GM12878 (cell line): ENCODE data around the gene DNAJC27. TPM values are rescaled to one million over a fixed set of nuclear protein-coding genes. Genes with fewer than 3 reads are reported as not detected.

Source experiments
- ATAC-seq: fragments of 200-7000 bp; cut with Tn5 transposase; 3 replicates; pipeline ENCODE4 v1.9.1; 2020; ENCODE audit warnings: mild to moderate bottlenecking, moderate library complexity
- BruUV-seq: library from RNA; stranded (reverse); fragments of 400-500 nt; replicated peaks from 2 replicates; lab custom pipeline; 2021; lab: Mats Ljungman, UMichigan
- CTCF ChIA-PET: fragments of 300-600 bp; sonication (Branson Sonifier 250); formaldehyde crosslinking; extraction: SDS; loops from one replicate; lab custom pipeline; 2021; ENCODE audit warnings: inconsistent platforms; lab: Yijun Ruan, JAX
- POLR2A ChIA-PET: fragments of 350-600 bp; formaldehyde crosslinking; extraction: SDS; loops from one replicate; lab custom pipeline; 2021; ENCODE audit warnings: inconsistent platforms; lab: Charles Lee
- RAD21 ChIA-PET: fragments of 300-600 bp; sonication (Branson Sonifier 250); formaldehyde crosslinking; loops from one replicate; lab custom pipeline; 2023; ENCODE audit warnings: antibody characterized with exemption; ENCODE audit not compliant: unreplicated experiment; lab: Charles Lee
- SMC1A ChIA-PET: fragments of 300-600 bp; sonication (Branson Sonifier 250); formaldehyde crosslinking; loops from one replicate; lab custom pipeline; 2023; ENCODE audit not compliant: unreplicated experiment, uncharacterized antibody; lab: Charles Lee
- DNase-seq: peaks from one replicate; pipeline ENCODE4 v3.0.0-alpha.2; 2011; ENCODE audit warnings: low read depth, low spot score
- FAIRE-seq: peaks from 3 replicates; lab custom pipeline; 2011; peaks lifted over from hg19 to GRCh38; lab: Jason Lieb, UNC
- H2AFZ ChIP-seq: 2 replicates; pipeline ENCODE4 v1.6.0; 2011; ENCODE audit warnings: low read depth, low read length, control low read depth; ENCODE audit not compliant: control insufficient read depth
- H3K27ac ChIP-seq: 2 replicates; pipeline ENCODE4 v1.5.1; 2011; ENCODE audit warnings: control low read depth; ENCODE audit not compliant: control insufficient read depth, insufficient read depth
- H3K27me3 ChIP-seq, 2 experiments: replicated peaks in 1 of 2; 2 replicates each; pipeline versions ENCODE4 v1.6.0 to v1.6.1; 2011; ENCODE audit warnings: low read length in 1 of 2; ENCODE audit not compliant: control insufficient read depth in 2 of 2, insufficient read depth in 2 of 2
- H3K36me3 ChIP-seq, 2 experiments: 2 replicates each; pipeline ENCODE4 v1.5.1; 2011; ENCODE audit warnings: low read length in 1 of 2; ENCODE audit not compliant: control insufficient read depth in 2 of 2, insufficient read depth in 2 of 2
- H3K4me1 ChIP-seq: 2 replicates; pipeline ENCODE4 v1.6.1; 2011; ENCODE audit warnings: mild to moderate bottlenecking, low read length, moderate library complexity, mixed read lengths; ENCODE audit not compliant: control insufficient read depth, insufficient read depth
- H3K4me2 ChIP-seq: 2 replicates; pipeline ENCODE4 v1.6.0; 2011; ENCODE audit warnings: control low read depth; ENCODE audit not compliant: control insufficient read depth, insufficient read depth
- H3K4me3 ChIP-seq: fragments of 200-600 bp; sonication (generic); 2 replicates; pipeline ENCODE4 v1.5.1; 2016
- H3K79me2 ChIP-seq: 2 replicates; pipeline ENCODE4 v1.6.0; 2011; ENCODE audit warnings: low read length; ENCODE audit not compliant: control insufficient read depth, insufficient read depth
- H3K9ac ChIP-seq: 2 replicates; pipeline ENCODE4 v1.8.0; 2011; ENCODE audit warnings: low read length, control low read depth, mixed read lengths; ENCODE audit not compliant: control insufficient read depth, insufficient read depth
- H3K9me3 ChIP-seq: replicated peaks from 3 replicates; pipeline ENCODE4 v1.5.1; 2011; ENCODE audit warnings: mild to moderate bottlenecking, low read length; ENCODE audit not compliant: control insufficient read depth, insufficient read depth
- H4K20me1 ChIP-seq: 2 replicates; pipeline ENCODE4 v1.6.0; 2011; ENCODE audit not compliant: control insufficient read depth, insufficient read depth
- BCL11A ChIP-seq: IDR thresholded peaks from 2 replicates; pipeline ENCODE4 v1.6.1; 2011; ENCODE audit warnings: low read depth, low read length
- HCFC1 ChIP-seq: fragments of 150-350 bp; IDR thresholded peaks from 2 replicates; pipeline ENCODE4 v1.6.1; 2014; ENCODE audit warnings: low read length
- HSF1 ChIP-seq: fragments of 150-350 bp; IDR thresholded peaks from 2 replicates; pipeline ENCODE4 v1.6.1; 2014; ENCODE audit warnings: mild to moderate bottlenecking, low read depth, low read length
- MTA3 ChIP-seq: IDR thresholded peaks from 2 replicates; pipeline ENCODE4 v1.6.1; 2012; ENCODE audit warnings: low read length, inconsistent platforms, borderline replicate concordance
- NBN ChIP-seq: fragments of 450-650 bp; IDR thresholded peaks from 2 replicates; pipeline ENCODE4 v1.6.1; 2016
- NFXL1 ChIP-seq: fragments of 450-650 bp; IDR thresholded peaks from 2 replicates; pipeline ENCODE4 v1.6.1; 2017; ENCODE audit warnings: antibody characterized with exemption, mild to moderate bottlenecking, borderline replicate concordance
- NFYA ChIP-seq: IDR thresholded peaks from 2 replicates; pipeline ENCODE4 v1.6.1; 2011; ENCODE audit warnings: low read depth, mild to moderate bottlenecking, low read length, improper control_type of control experiment, borderline replicate concordance
- SREBF2 ChIP-seq: IDR thresholded peaks from 2 replicates; pipeline ENCODE4 v1.6.1; 2012; ENCODE audit warnings: mild to moderate bottlenecking, low read length
- ZNF217 ChIP-seq: fragments of 450-650 bp; IDR thresholded peaks from 2 replicates; pipeline ENCODE4 v1.6.1; 2017; ENCODE audit warnings: antibody characterized with exemption, mild to moderate bottlenecking
- ZNF622 ChIP-seq: fragments of 450-650 bp; IDR thresholded peaks from 2 replicates; pipeline ENCODE4 v1.6.1; 2017; ENCODE audit warnings: mild to moderate bottlenecking, inconsistent platforms
- in situ Hi-C: fragments of 300-500 bp; cut with MboI; formaldehyde crosslinking; loops from 9 replicates; pipeline ENCODE4 v1.14.3; 2018; ENCODE audit warnings: mixed read lengths
- intact Hi-C: fragments of 100-400 bp; cut with micrococcal nuclease; formaldehyde crosslinking; loops from one replicate; pipeline ENCODE4 v1.14.2; 2022; ENCODE audit not compliant: unreplicated experiment
- polyA plus RNA-seq, 11 experiments: library from polyadenylated mRNA; depleted of rRNA in 4 of 11; unstranded in 6 of 11; stranded (reverse) in 5 of 11; fragments of >200 nt; fragmentation: Nextera tagmentation in 4 of 11; fragmentation: Illumina TruSeq in 1 of 11; extraction: Ambion mirVana in 4 of 11; extraction: Trizol in 1 of 11; gene quantifications; 1 replicate in 1 of 11; 2 replicates in 10 of 11; pipeline versions ENCODE4 v1.2.1 to v1.2.3, GENCODE V29; 2011 to 2016; ENCODE audit warnings: inconsistent platforms in 2 of 11, missing spikeins in 2 of 11, low read depth in 1 of 11
- total RNA-seq, 4 experiments: library from RNA; depleted of rRNA in 3 of 4; stranded (reverse); fragments of >200 nt in 3 of 4; fragmentation: Illumina TruSeq in 1 of 4; extraction: Trizol in 1 of 4; gene quantifications; 2 replicates each; pipeline versions ENCODE4 v1.2.1 to v1.2.3, GENCODE V29; 2013 to 2021
- TF ChIP-seq, protein P1 (sequence below): fragments of 450-650 bp; IDR thresholded peaks from 2 replicates; pipeline ENCODE4 v1.6.1; 2017; ENCODE audit warnings: mild to moderate bottlenecking, low read depth, inconsistent platforms; ENCODE audit not compliant: poor library complexity, severe bottlenecking

Gene DNAJC27
- total and polyA plus RNA-seq, 10 of the 15 experiments (the other 5 are each of a cell fraction or from before 2014, with no cell fraction given): 0.95 to 9.6 (median 3.7) TPM

GRCh38 chr2:24928036-24928435 is 43.7 kb downstream of the DNAJC27 start:
- no peaks in the 10 kb centered on the region for H4K20me1 ChIP-seq
- no peak overlapping the region for H3K4me3 ChIP-seq
- in situ Hi-C loops (no loop called here), intact Hi-C loops (no loop called here)
- H3K27me3 ChIP-seq: no peaks in the 10 kb centered on the region
- POLR2A ChIA-PET: no interaction called here
- FAIRE-seq (no peak), ATAC-seq (no peak)
- H3K9me3 ChIP-seq: no peaks in the 10 kb centered on the region
- RAD21 ChIA-PET: no interaction called here
- H3K36me3 ChIP-seq: no peaks in the 10 kb centered on the region
- H3K4me1 ChIP-seq: peaks cover 25% of the 10 kb centered on the region
- no peak overlapping the region for H3K4me2 ChIP-seq
- H3K9ac ChIP-seq: no peak overlapping the region
- SMC1A ChIA-PET: no interaction called here
- no peak overlapping the region for H2AFZ ChIP-seq
- no peak overlapping the region for H3K27ac ChIP-seq
- CTCF ChIA-PET: no interaction called here
- TF ChIP-seq HSF1: no peak
- TF ChIP-seq HCFC1: no peak
- TF ChIP-seq ZNF622: no peak
- TF ChIP-seq, protein P1, sequence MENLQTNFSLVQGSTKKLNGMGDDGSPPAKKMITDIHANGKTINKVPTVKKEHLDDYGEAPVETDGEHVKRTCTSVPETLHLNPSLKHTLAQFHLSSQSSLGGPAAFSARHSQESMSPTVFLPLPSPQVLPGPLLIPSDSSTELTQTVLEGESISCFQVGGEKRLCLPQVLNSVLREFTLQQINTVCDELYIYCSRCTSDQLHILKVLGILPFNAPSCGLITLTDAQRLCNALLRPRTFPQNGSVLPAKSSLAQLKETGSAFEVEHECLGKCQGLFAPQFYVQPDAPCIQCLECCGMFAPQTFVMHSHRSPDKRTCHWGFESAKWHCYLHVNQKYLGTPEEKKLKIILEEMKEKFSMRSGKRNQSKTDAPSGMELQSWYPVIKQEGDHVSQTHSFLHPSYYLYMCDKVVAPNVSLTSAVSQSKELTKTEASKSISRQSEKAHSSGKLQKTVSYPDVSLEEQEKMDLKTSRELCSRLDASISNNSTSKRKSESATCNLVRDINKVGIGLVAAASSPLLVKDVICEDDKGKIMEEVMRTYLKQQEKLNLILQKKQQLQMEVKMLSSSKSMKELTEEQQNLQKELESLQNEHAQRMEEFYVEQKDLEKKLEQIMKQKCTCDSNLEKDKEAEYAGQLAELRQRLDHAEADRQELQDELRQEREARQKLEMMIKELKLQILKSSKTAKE: no peak
- no peak for TF ChIP-seq ZNF217
- TF ChIP-seq NBN: no peak
- TF ChIP-seq NFXL1: no peak
- TF ChIP-seq NFYA: no peak
- no peak for TF ChIP-seq BCL11A
- no peak for TF ChIP-seq SREBF2
- TF ChIP-seq MTA3: no peak
- TF ChIP-seq, all 136 proteins: peak for 0
- no peak for DNase-seq
- H3K79me2 ChIP-seq: no peaks in the 10 kb centered on the region
- BruUV-seq: no TSS peak
